HepG2 (cell line): Measurements from ENCODE around the gene SKIC2. TPM values are rescaled to one million over a fixed set of nuclear protein-coding genes. Genes with fewer than 3 reads are reported as not detected.

ENCODE experiments used
- AHDC1 ChIP-seq: sonication (generic); formaldehyde crosslinking; IDR thresholded peaks from 2 replicates; pipeline ENCODE4 v1.5.1; 2020; ENCODE audit warnings: mild to moderate bottlenecking, missing genetic modification reagents, borderline replicate concordance
- BRD4 ChIP-seq: sonication (generic); formaldehyde crosslinking; IDR thresholded peaks from 2 replicates; pipeline ENCODE4 v1.4.0; 2020; ENCODE audit warnings: missing genetic modification reagents
- EHMT2 ChIP-seq: fragments of 200-600 bp; sonication (generic); IDR thresholded peaks from 2 replicates; pipeline ENCODE4 v1.7.0; 2017; ENCODE audit warnings: antibody characterized with exemption, low read depth, low read length, borderline replicate concordance
- ELK4 ChIP-seq: sonication (generic); formaldehyde crosslinking; IDR thresholded peaks from 2 replicates; pipeline ENCODE4 v1.9.0; 2021; ENCODE audit warnings: missing genetic modification reagents, borderline replicate concordance
- HBP1 ChIP-seq: IDR thresholded peaks from 2 replicates; pipeline ENCODE4 v1.6.1; 2016; ENCODE audit warnings: low read depth, control low read depth
- HMG20A ChIP-seq: IDR thresholded peaks from 2 replicates; pipeline ENCODE4 v1.6.1; 2016; ENCODE audit warnings: borderline replicate concordance
- ISX ChIP-seq: sonication (generic); formaldehyde crosslinking; conservative IDR thresholded peaks from 2 replicates; pipeline ENCODE4 v1.5.0; 2020; ENCODE audit warnings: missing genetic modification reagents
- MAZ ChIP-seq, 2 experiments: sonication (generic) in 1 of 2; formaldehyde crosslinking in 1 of 2; IDR thresholded peaks; 2 replicates each; pipeline versions ENCODE4 v1.5.0 to v1.6.1; 2012 to 2020; ENCODE audit warnings: low read depth in 2 of 2, mild to moderate bottlenecking in 2 of 2, borderline replicate concordance in 1 of 2, improper control_type of control experiment in 1 of 2, low read length in 1 of 2, missing genetic modification reagents in 1 of 2, moderate library complexity in 1 of 2
- PBX3 ChIP-seq: sonication (generic); formaldehyde crosslinking; IDR thresholded peaks from 2 replicates; pipeline ENCODE4 v1.8.1; 2023; ENCODE audit warnings: missing genetic modification reagents, inconsistent platforms, borderline replicate concordance
- SRSF1 ChIP-seq: fragments of 200-400 bp; formaldehyde crosslinking; optimal IDR thresholded peaks from 2 replicates; pipeline ENCODE3; 2017; ENCODE audit warnings: mild to moderate bottlenecking, low read depth, low read length, moderate library complexity
- TFAP4 ChIP-seq: sonication (generic); IDR thresholded peaks from 2 replicates; pipeline ENCODE4 v1.6.1; 2016; ENCODE audit warnings: low read depth, borderline replicate concordance
- ZNF557 ChIP-seq: sonication (generic); formaldehyde crosslinking; IDR thresholded peaks from 2 replicates; pipeline ENCODE4 v1.4.0; 2020; ENCODE audit warnings: missing genetic modification reagents
- ZNF567 ChIP-seq: sonication (generic); formaldehyde crosslinking; IDR thresholded peaks from 2 replicates; pipeline ENCODE4 v1.8.1; 2023; ENCODE audit warnings: mild to moderate bottlenecking, missing genetic modification reagents, borderline replicate concordance
- ZNF607 ChIP-seq: sonication (generic); formaldehyde crosslinking; IDR thresholded peaks from 2 replicates; pipeline ENCODE4 v1.5.1; 2020; ENCODE audit warnings: missing genetic modification reagents, mild to moderate bottlenecking, borderline replicate concordance
- ZNF619 ChIP-seq: sonication (generic); formaldehyde crosslinking; IDR thresholded peaks from 2 replicates; pipeline ENCODE4 v1.4.0; 2020; ENCODE audit warnings: mild to moderate bottlenecking, missing genetic modification reagents
- ZNF644 ChIP-seq: IDR thresholded peaks from 2 replicates; pipeline ENCODE4 v1.6.1; 2016; ENCODE audit warnings: low read depth
- ZNF878 ChIP-seq: sonication (generic); formaldehyde crosslinking; IDR thresholded peaks from 2 replicates; pipeline ENCODE4 v1.8.1; 2023; ENCODE audit warnings: mild to moderate bottlenecking, missing genetic modification reagents, moderate library complexity
- ZSCAN22 ChIP-seq: sonication (generic); formaldehyde crosslinking; IDR thresholded peaks from 2 replicates; pipeline ENCODE4 v1.4.0; 2020; ENCODE audit warnings: mild to moderate bottlenecking, missing genetic modification reagents
- ZSCAN30 ChIP-seq: sonication (generic); formaldehyde crosslinking; IDR thresholded peaks from 2 replicates; pipeline ENCODE4 v1.5.0; 2020; ENCODE audit warnings: mild to moderate bottlenecking, missing genetic modification reagents
- polyA plus RNA-seq, 8 experiments: library from polyadenylated mRNA; depleted of rRNA in 3 of 8; stranded (reverse) in 7 of 8; unstranded in 1 of 8; fragments of >200 nt; fragmentation: Illumina TruSeq in 4 of 8; extraction: Trizol in 4 of 8; gene quantifications; 2 replicates each; pipeline versions ENCODE4 v1.2.1 to v1.2.3, GENCODE V29; 2011 to 2016; ENCODE audit warnings: low read depth in 4 of 8, missing spikeins in 1 of 8, mixed read lengths in 1 of 8; ENCODE audit not compliant: insufficient read depth in 1 of 8
- total RNA-seq, 5 experiments: library from RNA; depleted of rRNA; stranded (reverse); fragments of >200 nt; fragmentation: Illumina TruSeq; extraction: Trizol; gene quantifications; 2 replicates each; pipeline ENCODE4 v1.2.3, GENCODE V29; 2016; ENCODE audit warnings: low read depth in 1 of 5

The SKIC2 gene
- total and polyA plus RNA-seq, 2 of the 13 experiments (the other 11 are each of a cell fraction or from before 2014, with no cell fraction given): 67.1 to 68.4 TPM

GRCh38 chr6:31972709-31973350 is 13.9 kb downstream of the SKIC2 start (continued):
- TF ChIP-seq EHMT2 (no peak), HBP1 (CRISPR knock-in tag) (no peak), PBX3 (CRISPR knock-in tag) (no peak), HMG20A (CRISPR knock-in tag) (no peak), MAZ (IDR thresholded peaks at IDR 0.05; ENCODE audit: borderline replicate concordance, low read depth, low read length) (no peak), MAZ (CRISPR knock-in tag; IDR thresholded peaks at IDR 0.05; ENCODE audit: low read depth) (no peak), ZNF619 (CRISPR knock-in tag) (peak; percentile 22; the same call in 1 of the 2 replicates), ZNF878 (CRISPR knock-in tag) (no peak), ZNF557 (CRISPR knock-in tag) (no peak), ZSCAN30 (no peak), ZNF607 (CRISPR knock-in tag) (no peak), ZNF567 (CRISPR knock-in tag) (no peak), ZSCAN22 (CRISPR knock-in tag) (no peak), ELK4 (CRISPR knock-in tag) (no peak), AHDC1 (CRISPR knock-in tag) (no peak), ISX (CRISPR knock-in tag) (no peak), BRD4 (no peak), ZNF644 (CRISPR knock-in tag) (no peak), TFAP4 (no peak), SRSF1 (no peak)
